ENCODE results near the gene PAFAH2. TPM values are rescaled to one million over a fixed set of nuclear protein-coding genes. Genes with fewer than 3 reads are reported as not detected.

PAFAH2 gene
- total and polyA plus RNA-seq, 2 donors, result 28.2 to 73.1 TPM

Other genes with a start within 250 kb of the PAFAH2 start
- 4.8 TPM for gene SELENON, start 197.9 kb downstream of the PAFAH2 start, total RNA-seq
- 17.4 TPM for gene SELENON, start 197.9 kb downstream of the PAFAH2 start, polyA plus RNA-seq
- gene MTFR1L, start 178.1 kb downstream of the PAFAH2 start, total RNA-seq, result 21.5 TPM
- gene MTFR1L, start 178.1 kb downstream of the PAFAH2 start, polyA plus RNA-seq, result 53.9 TPM
- 4.5 TPM for gene AUNIP, start 138.6 kb downstream of the PAFAH2 start, total RNA-seq
- gene AUNIP, start 138.6 kb downstream of the PAFAH2 start, polyA plus RNA-seq, result 0.59 TPM
- 2.5 TPM for gene PAQR7, start 122.4 kb downstream of the PAFAH2 start, total RNA-seq
- gene PAQR7, start 122.4 kb downstream of the PAFAH2 start, polyA plus RNA-seq, result 2.9 TPM
- gene STMN1, start 91.6 kb downstream of the PAFAH2 start, total RNA-seq, result 1,468 TPM
- gene STMN1, start 91.6 kb downstream of the PAFAH2 start, polyA plus RNA-seq, result 472 TPM
- gene EXTL1, start 23.7 kb upstream of the PAFAH2 start, total RNA-seq, result 0.09 TPM
- 0.14 TPM for gene EXTL1, start 23.7 kb upstream of the PAFAH2 start, polyA plus RNA-seq
- gene SLC30A2, start 48.1 kb upstream of the PAFAH2 start, total RNA-seq, result 0.05 TPM
- 0.41 TPM for gene SLC30A2, start 48.1 kb upstream of the PAFAH2 start, polyA plus RNA-seq
- gene TRIM63, start 69.6 kb upstream of the PAFAH2 start, total RNA-seq, result 0.09 TPM
- 1.0 TPM for gene TRIM63, start 69.6 kb upstream of the PAFAH2 start, polyA plus RNA-seq
- 11.9 TPM for gene PDIK1L, start 113.8 kb upstream of the PAFAH2 start, total RNA-seq
- 6.1 TPM for gene PDIK1L, start 113.8 kb upstream of the PAFAH2 start, polyA plus RNA-seq
- 0.38 TPM for gene FAM110D, start 161.0 kb upstream of the PAFAH2 start, total RNA-seq
- 2.4 TPM for gene FAM110D, start 161.0 kb upstream of the PAFAH2 start, polyA plus RNA-seq
- gene C1orf232, start 170.9 kb upstream of the PAFAH2 start, total RNA-seq, result not detected
- not detected for gene C1orf232, start 170.9 kb upstream of the PAFAH2 start, polyA plus RNA-seq
- gene ZNF593, start 171.8 kb upstream of the PAFAH2 start, total RNA-seq, result 17.4 TPM
- gene ZNF593, start 171.8 kb upstream of the PAFAH2 start, polyA plus RNA-seq, result 79.0 TPM
- not detected for gene ZNF593OS, start 173.8 kb upstream of the PAFAH2 start, total RNA-seq
- 0.87 TPM for gene ZNF593OS, start 173.8 kb upstream of the PAFAH2 start, polyA plus RNA-seq
- 1.1 TPM for gene CNKSR1, start 179.4 kb upstream of the PAFAH2 start, total RNA-seq
- 9.5 TPM for gene CNKSR1, start 179.4 kb upstream of the PAFAH2 start, polyA plus RNA-seq
- gene CATSPER4, start 192.5 kb upstream of the PAFAH2 start, total RNA-seq, result not detected
- gene CATSPER4, start 192.5 kb upstream of the PAFAH2 start, polyA plus RNA-seq, result 0.07 TPM
- gene CEP85, start 236.1 kb upstream of the PAFAH2 start, total RNA-seq, result 18.7 TPM
- gene CEP85, start 236.1 kb upstream of the PAFAH2 start, polyA plus RNA-seq, result 9.7 TPM